Mesenchymal stem cell (in vitro differentiated cells and primary cell): Measurements from ENCODE around the gene GRIN3B.

Experiments used
- DNase-seq: peaks from one replicate; pipeline ENCODE4 v3.0.0-alpha.2; 2013
- H2AFZ ChIP-seq: one replicate; pipeline ENCODE4 v1.6.1; 2013; ENCODE audit warnings: low read depth, mild to moderate bottlenecking, control low read depth, inconsistent platforms, low read length, moderate library complexity
- H2AK5ac ChIP-seq: 2 replicates; pipeline ENCODE4 v1.6.1; 2013; ENCODE audit warnings: low read length, moderate library complexity, mild to moderate bottlenecking, inconsistent platforms; ENCODE audit not compliant: severe bottlenecking
- H2BK120ac ChIP-seq: one replicate; pipeline ENCODE4 v1.6.1; 2013; ENCODE audit warnings: low read depth, mild to moderate bottlenecking, inconsistent platforms, low read length, moderate library complexity
- H2BK12ac ChIP-seq, 2 experiments: one replicate each; pipeline ENCODE4 v1.6.1; 2013; ENCODE audit warnings: inconsistent platforms in 2 of 2, low read length in 2 of 2, mild to moderate bottlenecking in 2 of 2, moderate library complexity in 2 of 2, control low read depth in 1 of 2
- H2BK15ac ChIP-seq: one replicate; pipeline ENCODE4 v1.6.1; 2013; ENCODE audit warnings: mild to moderate bottlenecking, low read depth, inconsistent platforms; ENCODE audit not compliant: poor library complexity, severe bottlenecking
- H2BK5ac ChIP-seq: 2 replicates; pipeline ENCODE4 v1.6.1; 2013; ENCODE audit warnings: low read depth, mild to moderate bottlenecking, low read length, control low read depth, inconsistent platforms; ENCODE audit not compliant: poor library complexity, severe bottlenecking
- H3K14ac ChIP-seq, 2 experiments: one replicate each; pipeline ENCODE4 v1.6.1; 2013; ENCODE audit warnings: inconsistent platforms in 2 of 2, low read length in 2 of 2, control low read depth in 1 of 2, mild to moderate bottlenecking in 1 of 2, moderate library complexity in 1 of 2
- H3K18ac ChIP-seq, 2 experiments: one replicate each; pipeline ENCODE4 v1.6.1; 2013; ENCODE audit warnings: inconsistent platforms in 2 of 2, low read length in 2 of 2, control low read depth in 1 of 2, low read depth in 1 of 2, mild to moderate bottlenecking in 1 of 2
- H3K23ac ChIP-seq, 2 experiments: one replicate each; pipeline ENCODE4 v1.6.1; 2013; ENCODE audit warnings: inconsistent platforms in 2 of 2, low read length in 2 of 2, mild to moderate bottlenecking in 2 of 2, moderate library complexity in 2 of 2, control low read depth in 1 of 2
- H3K27ac ChIP-seq: 2 replicates; pipeline ENCODE4 v1.5.1; 2013; ENCODE audit warnings: mild to moderate bottlenecking, moderate library complexity, low read length, control low read depth, inconsistent platforms; ENCODE audit not compliant: poor library complexity, severe bottlenecking
- H3K27me3 ChIP-seq, 2 experiments: 2 replicates each; pipeline versions ENCODE4 v1.6.1 to v1.7.0; 2013; ENCODE audit warnings: low read length in 2 of 2, mild to moderate bottlenecking in 2 of 2, moderate library complexity in 2 of 2, control low read depth in 1 of 2, inconsistent platforms in 1 of 2; ENCODE audit not compliant: control insufficient read depth in 1 of 2, insufficient read depth in 1 of 2
- H3K36me3 ChIP-seq, 2 experiments: 2 replicates each; pipeline versions ENCODE4 v1.6.1 to v1.7.0; 2013; ENCODE audit warnings: low read length in 2 of 2, control low read depth in 1 of 2, inconsistent platforms in 1 of 2, low read depth in 1 of 2, mild to moderate bottlenecking in 1 of 2; ENCODE audit not compliant: insufficient read depth in 2 of 2, control insufficient read depth in 1 of 2
- H3K4ac ChIP-seq, 2 experiments: one replicate each; pipeline ENCODE4 v1.6.1; 2013; ENCODE audit warnings: inconsistent platforms in 2 of 2, low read length in 2 of 2, mild to moderate bottlenecking in 2 of 2, moderate library complexity in 2 of 2, control low read depth in 1 of 2, low read depth in 1 of 2
- H3K4me1 ChIP-seq: 2 replicates; pipeline ENCODE4 v1.6.1; 2013; ENCODE audit warnings: low read depth, low read length, control low read depth; ENCODE audit not compliant: control insufficient read depth, insufficient read depth
- H3K4me2 ChIP-seq: 2 replicates; pipeline ENCODE4 v1.6.1; 2013; ENCODE audit warnings: low read length, mild to moderate bottlenecking, inconsistent platforms; ENCODE audit not compliant: poor library complexity, severe bottlenecking
- H3K4me3 ChIP-seq, 2 experiments: 2 replicates each; pipeline versions ENCODE4 v1.5.1 to v1.7.0; 2013; ENCODE audit warnings: low read length in 2 of 2, mild to moderate bottlenecking in 2 of 2, control low read depth in 1 of 2, low read depth in 1 of 2; ENCODE audit not compliant: insufficient read depth in 1 of 2
- H3K79me1 ChIP-seq: replicated peaks from 2 replicates; pipeline ENCODE4 v1.6.1; 2013; ENCODE audit warnings: mild to moderate bottlenecking, control low read depth, low read length, inconsistent platforms; ENCODE audit not compliant: poor library complexity, severe bottlenecking
- H3K9ac ChIP-seq: 2 replicates; pipeline ENCODE4 v1.7.0; 2013; ENCODE audit warnings: mild to moderate bottlenecking, low read length, moderate library complexity
- H3K9me3 ChIP-seq: 2 replicates; pipeline ENCODE4 v1.7.0; 2013; ENCODE audit warnings: mild to moderate bottlenecking, low read length; ENCODE audit not compliant: control insufficient read depth
- H4K8ac ChIP-seq: one replicate; pipeline ENCODE4 v1.6.1; 2013; ENCODE audit warnings: inconsistent platforms, mild to moderate bottlenecking, low read length, moderate library complexity
- H4K91ac ChIP-seq: one replicate; pipeline ENCODE4 v1.6.1; 2013; ENCODE audit warnings: mild to moderate bottlenecking, low read length, inconsistent platforms
- WGBS: methylation state at CpG from one replicate; pipeline ENCODE4 v1.1.7; 2013; ENCODE audit warnings: mixed read lengths; 5-methylcytosine and 5-hydroxymethylcytosine counted together

The GRIN3B gene

GRCh38 chr19:1046117-1046626, 46.0 kb downstream of the GRIN3B start:
- Histone ChIP-seq H2BK120ac (no peak overlapping the region), H3K9me3 (no peaks in the 10 kb centered on the region), H3K4me1 (peaks cover 6% of the 10 kb centered on the region), H3K27me3 (no peaks in the 10 kb centered on the region), H3K4me3 (no peak overlapping the region), H2BK5ac (no peak overlapping the region), H3K9ac (no peak overlapping the region), H2BK12ac (no peak overlapping the region), H3K14ac (no peak overlapping the region), H3K4me2 (no peak overlapping the region), H2AFZ (no peak overlapping the region), H3K23ac (no peak overlapping the region), H2BK15ac (no peak overlapping the region), H3K4ac (no peak overlapping the region), H3K79me1 (peaks cover 2% of the 10 kb centered on the region), H2AK5ac (no peak overlapping the region), H3K18ac (no peak overlapping the region), H3K36me3 (peaks cover 0 to 60% of the 10 kb centered on the region in 2 experiments), H4K8ac (no peak overlapping the region), H3K27ac (no peak overlapping the region), H4K91ac (no peak overlapping the region)
- no peak for DNase-seq
- WGBS, result 98% methylated on average over 33 of the region's 33 CpGs

GRCh38 chr19:1046836-1047695, 46.8 kb downstream of the GRIN3B start:
- H2BK120ac ChIP-seq, result no peak overlapping the region
- H2BK5ac ChIP-seq, result no peak overlapping the region
- no peak for DNase-seq
- no peak overlapping the region for H3K4me2 ChIP-seq
- H4K91ac ChIP-seq, result no peak overlapping the region
- no peak overlapping the region for H3K27ac ChIP-seq
- peaks cover 0 to 64% of the 10 kb centered on the region in 2 experiments for H3K36me3 ChIP-seq
- no peaks in the 10 kb centered on the region for H3K27me3 ChIP-seq
- no peaks in the 10 kb centered on the region for H3K9me3 ChIP-seq
- H3K23ac ChIP-seq, result no peak overlapping the region
- 96% methylated on average over 77 of the region's 77 CpGs for WGBS
- H3K9ac ChIP-seq, result no peak overlapping the region
- no peak overlapping the region for H3K4ac ChIP-seq
- H3K14ac ChIP-seq, result no peak overlapping the region
- H3K4me3 ChIP-seq, result no peak overlapping the region
- H3K79me1 ChIP-seq, result no peaks in the 10 kb centered on the region
- no peak overlapping the region for H3K18ac ChIP-seq
- no peak overlapping the region for H2BK12ac ChIP-seq
- peaks cover 2% of the 10 kb centered on the region for H3K4me1 ChIP-seq
- H2AK5ac ChIP-seq, result no peak overlapping the region
- H4K8ac ChIP-seq, result no peak overlapping the region
- H2AFZ ChIP-seq, result no peak overlapping the region
- no peak overlapping the region for H2BK15ac ChIP-seq

- Histone ChIP-seq H3K27me3 (no peaks in the 10 kb centered on the region), H3K9me3 (no peaks in the 10 kb centered on the region), H3K4ac (no peak overlapping the region), H2AFZ (no peak overlapping the region), H2BK15ac (no peak overlapping the region), H2BK12ac (no peak overlapping the region), H2AK5ac (no peak overlapping the region), H3K27ac (no peak overlapping the region), H3K14ac (no peak overlapping the region), H3K79me1 (no peaks in the 10 kb centered on the region), H3K36me3 (peaks cover 0 to 57% of the 10 kb centered on the region in 2 experiments), H4K8ac (no peak overlapping the region), H3K23ac (no peak overlapping the region), H3K4me3 (no peak overlapping the region), H3K9ac (no peak overlapping the region), H3K18ac (no peak overlapping the region), H2BK5ac (no peak overlapping the region), H4K91ac (no peak overlapping the region), H3K4me2 (no peak overlapping the region), H2BK120ac (no peak overlapping the region), H3K4me1 (peaks cover 2% of the 10 kb centered on the region)
- WGBS, result 93% methylated on average over 20 of the region's 20 CpGs
- no peak for DNase-seq
These were observed 47.5 kb downstream of the GRIN3B start for GRCh38 chr19:1047696-1048147.

- Histone ChIP-seq H3K4me2 (no peak overlapping the region), H3K4me1 (peaks cover 2% of the 10 kb centered on the region), H3K9ac (no peak overlapping the region), H3K4me3 (no peak overlapping the region), H3K79me1 (no peaks in the 10 kb centered on the region), H2BK5ac (no peak overlapping the region), H3K4ac (no peak overlapping the region), H2AFZ (no peak overlapping the region), H3K14ac (no peak overlapping the region), H3K23ac (no peak overlapping the region), H3K27ac (no peak overlapping the region), H3K36me3 (peaks cover 0 to 58% of the 10 kb centered on the region in 2 experiments), H2BK15ac (no peak overlapping the region), H3K27me3 (no peaks in the 10 kb centered on the region), H2BK12ac (no peak overlapping the region), H4K8ac (no peak overlapping the region), H3K18ac (no peak overlapping the region), H3K9me3 (no peaks in the 10 kb centered on the region), H2AK5ac (no peak overlapping the region), H2BK120ac (no peak overlapping the region), H4K91ac (no peak overlapping the region)
- DNase-seq, result no peak
- WGBS, result 95% methylated on average over 4 of the region's 17 CpGs
These were observed 48.9 kb downstream of the GRIN3B start for GRCh38 chr19:1049106-1049505.
